GM04504 (cell line): ENCODE data around the gene DNPH1.

Experiments
- DNase-seq: peaks from one replicate; pipeline ENCODE4 v3.0.0-alpha.2; 2012; ENCODE audit warnings: low read depth

The DNPH1 gene

DNA sequence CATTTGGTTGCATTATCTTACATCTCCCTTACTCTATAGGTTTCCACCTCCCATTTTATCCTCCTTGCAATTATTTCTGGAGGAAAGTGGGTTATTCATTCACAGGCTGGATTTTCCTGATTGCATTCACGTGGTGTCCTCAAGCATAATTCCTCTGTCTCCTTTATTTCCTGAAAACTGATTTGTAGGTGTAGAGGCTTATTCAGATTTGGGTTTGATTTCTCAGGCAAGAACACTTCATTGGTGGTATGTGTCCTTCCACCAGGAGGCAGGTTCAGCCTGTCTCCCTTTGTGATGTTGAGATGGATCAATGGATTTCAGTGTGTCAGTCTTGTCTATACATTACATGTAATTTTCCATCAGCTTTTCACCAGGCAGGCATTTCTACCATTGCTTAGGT is 17.3 kb downstream of the DNPH1 start:
- no peak for DNase-seq

DNA sequence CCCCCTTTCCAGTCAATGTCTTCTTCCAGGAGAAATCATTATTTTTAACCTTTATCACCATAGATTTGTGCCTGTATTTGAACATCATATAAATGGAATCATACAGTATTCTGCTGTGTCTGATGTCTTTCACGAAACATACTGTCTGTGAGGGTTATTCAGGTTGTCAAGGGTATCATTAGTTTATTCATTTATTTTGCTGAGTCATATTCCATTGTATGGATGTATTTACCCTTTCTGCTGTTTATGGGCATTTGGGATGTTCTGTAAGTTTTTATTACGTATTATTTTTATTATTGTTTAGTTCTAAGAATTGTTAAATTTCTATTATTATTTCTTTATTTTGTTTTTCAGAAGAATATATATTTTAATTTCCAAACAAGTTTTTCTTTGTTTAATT is 22.0 kb downstream of the DNPH1 start:
- no peak for DNase-seq

DNA sequence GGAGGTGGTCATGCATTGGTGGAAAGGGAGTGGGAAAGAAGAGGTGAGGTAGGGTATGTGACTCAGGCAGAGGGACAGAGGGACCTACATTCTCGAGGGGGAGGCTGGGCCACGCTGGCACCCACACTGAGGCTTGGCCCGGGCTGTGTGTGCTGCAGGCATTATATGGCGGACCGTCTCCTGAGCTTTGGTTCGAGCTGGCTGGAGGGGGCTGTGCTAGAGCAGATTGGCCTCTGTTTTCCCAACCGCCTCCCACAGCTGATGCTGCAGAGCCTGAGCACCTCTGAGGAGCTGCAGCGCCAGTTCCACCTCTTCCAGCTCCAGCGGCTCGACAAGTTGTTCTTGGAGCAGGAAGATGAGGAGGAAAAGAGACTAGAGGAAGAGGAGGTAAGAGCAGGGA is 23.4 kb downstream of the DNPH1 start:
- no peak for DNase-seq

DNA sequence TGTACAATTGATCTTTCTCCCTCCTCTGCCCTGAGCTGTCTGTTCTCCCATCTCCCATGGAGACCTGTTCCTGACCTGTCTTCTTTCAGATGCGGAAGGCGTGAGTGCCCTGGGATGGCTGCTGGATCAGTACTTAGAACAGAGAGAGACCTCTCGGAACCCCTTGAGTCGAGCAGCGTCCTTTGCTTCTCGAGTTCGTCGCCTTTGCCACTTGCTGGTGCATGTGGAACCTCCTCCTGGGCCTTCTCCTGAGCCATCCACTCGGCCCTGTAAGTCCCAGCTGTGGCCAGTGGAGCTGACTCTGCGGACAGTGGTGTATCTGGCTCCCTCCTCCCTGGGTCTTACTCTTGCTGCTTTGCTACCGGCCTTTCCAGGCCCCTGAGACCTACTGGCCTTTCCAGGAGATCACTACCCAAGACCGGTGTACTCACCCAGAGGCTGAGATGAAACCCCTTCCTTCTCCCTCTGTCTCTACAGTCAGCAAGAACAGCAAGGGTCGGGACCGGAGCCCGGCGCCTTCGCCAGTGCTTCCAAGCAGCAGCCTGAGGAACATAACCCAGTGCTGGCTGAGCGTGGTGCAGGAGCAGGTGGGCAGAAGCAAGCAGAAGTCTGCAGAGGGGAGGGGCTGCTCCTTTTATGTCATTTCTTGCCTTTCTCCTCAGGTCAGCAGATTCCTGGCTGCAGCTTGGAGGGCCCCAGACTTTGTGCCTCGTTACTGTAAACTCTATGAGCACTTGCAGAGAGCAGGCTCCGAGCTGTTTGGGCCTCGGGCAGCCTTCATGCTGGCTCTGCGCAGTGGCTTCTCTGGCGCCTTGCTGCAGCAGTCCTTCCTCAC is 24.8 kb downstream of the DNPH1 start:
- DNase-seq, result no peak

DNA sequence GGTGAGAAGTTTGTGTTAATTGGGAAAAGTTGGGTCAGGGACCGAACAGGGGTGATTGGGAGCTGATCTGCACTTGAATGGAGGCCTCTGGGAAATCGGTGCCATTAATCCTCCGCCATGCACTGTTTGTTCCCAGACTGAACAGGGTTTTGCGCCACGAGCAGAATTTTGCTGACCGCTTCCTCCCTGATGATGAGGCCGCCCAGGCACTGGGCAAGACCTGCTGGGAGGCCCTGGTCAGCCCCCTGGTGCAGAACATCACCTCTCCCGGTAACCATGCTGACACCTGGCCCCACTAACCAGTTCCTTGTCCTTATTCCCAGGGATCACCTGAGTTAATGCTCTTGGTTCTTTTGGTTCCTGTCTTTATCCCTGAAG is 25.6 kb downstream of the DNPH1 start:
- no peak for DNase-seq

DNA sequence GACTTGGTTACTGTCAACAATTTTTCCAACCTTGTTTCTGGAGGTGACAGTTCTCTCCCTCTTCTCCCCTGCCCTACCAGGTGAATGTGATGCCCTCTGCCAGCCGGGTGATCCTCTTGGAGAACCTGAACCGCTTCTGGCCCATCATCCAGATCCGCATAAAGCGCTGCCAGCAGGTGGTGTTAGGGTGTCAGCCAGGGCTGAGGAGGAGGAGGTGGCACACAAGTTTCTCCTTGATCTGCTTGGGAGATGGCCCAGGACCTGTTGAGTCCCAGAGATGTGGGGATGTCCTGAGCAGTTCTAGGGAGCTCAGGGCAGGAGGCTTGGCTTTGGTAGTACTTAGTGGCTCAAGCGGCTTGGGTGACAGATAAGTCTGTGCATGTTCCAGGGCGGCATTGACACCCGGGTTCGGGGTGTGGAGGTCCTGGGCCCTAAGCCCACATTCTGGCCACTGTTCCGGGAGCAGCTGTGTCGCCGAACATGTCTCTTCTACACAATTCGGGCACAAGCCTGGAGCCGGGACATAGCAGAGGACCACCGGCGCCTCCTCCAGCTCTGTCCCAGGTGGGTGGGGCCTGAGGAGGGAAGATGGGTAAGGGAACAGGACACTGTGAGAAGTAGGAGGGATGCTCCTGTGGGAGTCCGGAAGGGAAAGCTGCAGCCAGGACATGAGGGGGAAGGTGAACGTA is 26.1 kb downstream of the DNPH1 start:
- DNase-seq, result no peak

DNA sequence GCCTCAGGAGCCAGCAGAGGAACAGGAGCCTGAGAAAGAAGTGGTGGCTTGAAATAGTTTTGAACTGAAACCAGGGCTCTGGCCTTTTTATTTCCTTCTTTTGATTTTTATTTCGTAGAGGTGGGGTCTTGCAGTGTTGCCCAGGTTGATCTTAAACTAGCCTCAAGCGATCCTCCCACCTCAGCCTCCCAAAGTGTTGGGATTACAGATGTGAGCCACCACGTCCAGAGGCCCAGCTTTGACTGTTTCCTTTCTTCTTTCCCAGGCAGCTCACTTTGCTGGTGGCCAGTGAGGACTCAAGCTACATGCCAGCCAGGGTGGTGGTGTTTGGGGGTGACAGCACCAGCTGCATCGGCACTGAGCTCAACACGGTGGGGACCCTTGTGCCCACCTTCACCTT is 26.8 kb downstream of the DNPH1 start:
- DNase-seq, result no peak

DNA sequence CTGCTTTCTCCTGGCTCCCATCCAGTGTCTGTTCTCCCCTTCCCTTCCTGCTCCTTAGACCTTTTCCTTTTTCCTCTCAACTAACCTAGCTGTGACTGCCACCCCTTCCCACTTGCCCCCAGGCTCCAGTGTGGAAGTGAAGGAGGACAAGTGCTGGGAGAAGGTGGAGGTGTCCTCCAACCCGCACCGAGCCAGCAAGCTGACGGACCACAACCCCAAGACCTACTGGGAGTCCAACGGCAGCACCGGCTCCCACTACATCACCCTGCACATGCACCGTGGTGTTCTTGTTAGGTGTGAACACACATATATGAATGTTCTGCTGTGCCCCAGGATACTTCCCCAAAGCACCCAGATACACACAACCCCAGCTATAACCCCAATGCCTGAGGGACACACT is 28.7 kb downstream of the DNPH1 start:
- no peak for DNase-seq

DNA sequence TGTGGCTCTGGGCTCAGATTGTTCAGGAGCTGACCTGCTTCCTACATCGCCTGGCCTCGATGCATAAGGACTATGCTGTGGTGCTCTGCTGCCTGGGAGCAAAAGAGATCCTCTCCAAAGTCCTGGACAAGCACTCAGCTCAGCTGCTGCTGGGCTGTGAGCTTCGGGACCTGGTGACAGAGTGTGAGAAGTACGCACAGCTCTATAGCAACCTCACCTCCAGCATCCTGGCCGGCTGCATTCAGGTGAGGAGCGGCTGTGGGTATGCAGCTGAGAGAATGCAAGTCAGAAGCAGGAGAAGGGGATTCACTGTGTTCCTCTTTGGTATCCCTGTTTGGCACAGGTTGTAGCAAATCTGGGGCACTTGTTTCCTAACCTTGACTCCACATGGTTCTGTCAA is 29.4 kb downstream of the DNPH1 start:
- DNase-seq, result no peak

DNA sequence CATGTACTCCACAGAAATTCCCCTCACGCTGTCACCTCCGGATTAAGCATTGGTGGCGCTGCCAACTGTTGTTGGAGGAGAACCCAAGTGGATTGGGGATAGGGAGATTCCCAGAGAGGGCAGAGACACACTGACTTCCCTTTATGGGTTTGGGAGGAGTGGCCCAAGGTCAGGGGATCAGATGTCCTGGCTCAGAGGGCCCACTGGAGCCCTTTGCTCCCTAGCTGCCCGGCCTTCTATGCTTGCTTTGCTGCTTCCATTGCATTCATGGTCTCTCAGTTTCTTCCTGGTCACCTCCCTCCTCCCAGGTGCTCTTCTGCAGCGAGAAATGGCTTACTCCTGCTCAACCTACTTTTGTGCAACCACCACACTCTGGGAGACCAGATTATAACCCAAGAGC is 32.9 kb downstream of the DNPH1 start:
- no peak for DNase-seq

DNA sequence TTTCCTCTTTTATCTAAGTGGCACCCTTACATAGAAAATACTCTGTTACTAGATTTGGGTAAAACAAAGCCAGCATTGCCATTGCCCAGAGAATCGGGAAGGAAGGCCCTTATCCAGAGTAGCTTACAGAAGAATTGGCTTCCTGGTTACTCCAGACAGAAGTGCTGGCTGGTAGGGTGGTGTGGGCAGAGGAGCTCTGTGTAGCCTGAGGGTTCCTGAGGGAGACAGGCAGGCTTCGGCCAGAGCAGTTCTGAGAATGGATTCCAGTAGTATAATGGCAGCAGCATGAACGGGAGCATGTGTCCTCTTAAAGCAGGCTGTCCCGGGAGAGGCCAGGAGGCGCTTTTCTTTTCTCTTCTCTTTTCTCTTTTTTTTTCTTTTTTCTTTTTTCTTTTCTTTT is 35.4 kb downstream of the DNPH1 start:
- no peak for DNase-seq

DNA sequence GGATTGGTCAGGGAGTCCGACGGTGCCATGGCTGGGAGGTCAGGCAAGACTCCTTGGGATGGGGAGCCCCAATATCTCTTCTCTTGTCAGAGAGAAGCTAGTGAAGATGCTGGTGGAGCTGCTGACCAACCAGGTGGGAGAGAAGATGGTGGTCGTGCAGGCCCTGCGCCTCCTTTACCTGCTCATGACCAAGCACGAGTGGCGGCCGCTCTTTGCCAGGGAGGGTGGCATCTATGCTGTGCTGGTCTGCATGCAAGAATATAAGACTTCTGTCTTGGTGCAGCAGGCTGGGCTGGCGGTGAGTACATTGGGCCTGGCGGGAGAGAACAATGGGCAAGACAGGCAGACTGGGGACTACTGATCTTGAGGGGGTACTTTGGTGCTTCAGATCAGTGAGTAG is 36.4 kb downstream of the DNPH1 start:
- no peak for DNase-seq

DNA sequence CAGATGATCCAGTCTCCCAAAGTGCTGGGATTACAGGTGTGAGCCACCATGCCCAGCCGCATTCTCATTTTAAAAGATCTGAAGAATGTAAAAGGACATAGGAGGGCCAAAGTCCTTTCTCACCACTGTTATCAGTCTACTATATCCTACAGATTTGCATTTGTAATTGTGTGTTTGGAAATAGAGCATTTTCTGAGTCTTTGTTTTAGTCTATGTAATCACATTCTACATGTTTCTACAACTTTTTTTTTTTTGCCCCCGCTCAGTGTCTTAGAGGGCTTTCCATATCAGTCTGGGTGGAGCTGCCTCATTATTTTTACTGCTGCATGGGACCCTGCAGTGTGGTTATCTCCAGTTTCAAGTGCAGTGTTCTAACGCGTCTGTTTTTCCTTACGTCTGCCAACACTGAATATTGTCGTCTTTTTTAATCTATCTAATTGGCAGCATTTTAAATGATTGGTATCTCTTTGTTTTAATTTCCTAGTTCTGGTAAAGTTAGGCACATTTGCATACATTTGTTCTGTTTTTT is 39.4 kb downstream of the DNPH1 start:
- DNase-seq, result no peak

DNA sequence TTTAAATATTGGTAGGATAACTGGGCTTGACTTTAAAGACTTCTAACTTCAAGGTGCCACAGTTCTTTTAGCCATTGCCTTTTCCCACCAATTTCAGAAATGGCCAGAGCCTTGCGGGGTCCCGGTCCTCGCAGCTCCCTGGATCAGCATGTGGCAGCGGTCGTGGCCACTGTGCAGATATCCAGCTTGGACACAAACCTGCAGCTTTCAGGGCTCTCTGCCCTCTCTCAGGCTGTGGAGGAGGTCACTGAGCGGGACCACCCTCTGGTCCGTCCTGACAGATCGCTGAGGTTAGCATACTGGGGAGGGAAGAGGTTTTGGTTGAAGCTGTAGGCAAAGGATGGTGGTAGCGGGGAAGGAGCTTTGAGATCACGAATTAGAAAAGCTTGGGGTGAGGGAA is 40.9 kb downstream of the DNPH1 start:
- no peak for DNase-seq

DNA sequence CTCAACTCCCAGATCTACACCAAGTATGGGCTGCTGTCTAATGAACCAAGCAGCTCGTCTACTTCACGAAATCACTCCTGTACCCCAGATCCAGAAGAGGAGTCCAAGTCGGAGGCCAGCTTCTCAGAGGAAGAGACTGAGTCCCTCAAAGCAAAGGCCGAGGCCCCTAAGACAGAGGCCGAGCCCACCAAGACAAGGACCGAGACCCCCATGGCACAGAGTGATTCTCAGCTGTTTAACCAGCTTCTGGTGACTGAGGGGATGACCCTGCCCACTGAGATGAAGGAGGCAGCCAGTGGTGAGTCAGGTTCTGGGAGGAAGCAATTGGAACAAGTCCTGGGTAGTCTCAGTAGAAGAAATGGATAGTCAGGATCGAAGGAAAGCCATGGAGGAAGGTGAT is 41.5 kb downstream of the DNPH1 start:
- DNase-seq, result no peak

DNA sequence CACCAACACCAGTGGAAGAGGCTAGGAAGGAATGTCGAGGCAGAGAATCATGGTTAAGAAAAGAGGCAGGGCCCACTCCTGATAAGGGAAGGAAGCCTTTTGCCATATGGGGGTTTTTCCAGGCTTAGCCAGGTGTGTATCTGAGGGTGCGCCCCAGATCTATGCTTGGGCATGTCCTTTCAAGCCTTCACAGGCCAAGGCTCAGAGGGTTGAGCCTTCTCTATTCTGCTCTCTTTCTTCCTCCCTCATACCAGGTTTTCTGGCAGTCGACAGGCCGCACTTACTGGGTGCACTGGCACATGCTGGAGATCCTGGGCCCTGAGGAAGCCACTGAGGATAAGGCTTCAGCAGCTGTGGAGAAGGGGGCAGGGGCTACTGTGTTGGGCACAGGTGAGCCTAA is 42.6 kb downstream of the DNPH1 start:
- DNase-seq, result no peak

DNA sequence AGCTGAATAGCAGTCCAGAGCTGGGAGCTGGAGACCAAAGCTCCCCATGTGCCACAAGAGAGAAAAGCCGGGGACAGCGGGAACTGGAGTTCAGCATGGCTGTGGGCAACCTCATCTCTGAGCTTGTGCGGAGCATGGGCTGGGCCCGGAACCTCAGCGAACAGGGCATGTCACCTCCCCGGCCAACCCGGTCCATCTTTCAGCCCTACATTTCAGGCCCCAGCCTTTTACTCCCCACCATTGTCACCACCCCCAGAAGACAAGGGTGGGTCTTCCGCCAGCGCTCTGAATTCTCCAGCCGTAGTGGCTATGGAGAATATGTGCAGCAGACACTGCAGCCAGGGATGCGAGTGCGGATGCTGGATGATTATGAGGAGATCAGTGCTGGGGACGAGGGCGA is 43.3 kb downstream of the DNPH1 start:
- no peak for DNase-seq

DNA sequence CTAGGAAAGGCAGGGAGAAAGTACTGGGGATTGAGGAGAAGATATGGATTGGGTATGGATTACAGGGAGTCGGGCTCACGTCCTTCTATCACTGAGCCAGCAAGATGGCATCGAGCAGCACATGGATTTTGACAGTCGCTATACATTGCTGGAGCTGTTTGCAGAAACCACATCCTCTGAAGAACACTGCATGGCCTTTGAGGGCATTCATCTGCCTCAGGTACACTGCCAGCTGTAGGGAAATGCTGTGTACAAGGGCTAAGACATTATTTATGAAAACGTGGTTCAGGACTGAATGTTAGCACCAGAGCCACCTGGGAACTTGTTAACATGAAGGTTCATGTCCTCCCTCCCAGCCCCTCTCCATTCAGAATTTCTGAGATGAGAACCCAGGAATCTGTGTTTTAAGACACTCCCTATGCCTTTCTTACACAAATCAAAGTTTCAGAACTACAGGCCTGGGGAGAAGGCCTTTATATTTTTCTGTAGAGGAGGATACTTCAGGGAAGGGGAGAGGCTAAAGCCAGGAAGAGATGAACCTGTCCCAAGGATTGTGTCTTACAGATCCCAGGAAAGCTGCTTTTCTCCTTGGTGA is 43.8 kb downstream of the DNPH1 start:
- no peak for DNase-seq

DNA sequence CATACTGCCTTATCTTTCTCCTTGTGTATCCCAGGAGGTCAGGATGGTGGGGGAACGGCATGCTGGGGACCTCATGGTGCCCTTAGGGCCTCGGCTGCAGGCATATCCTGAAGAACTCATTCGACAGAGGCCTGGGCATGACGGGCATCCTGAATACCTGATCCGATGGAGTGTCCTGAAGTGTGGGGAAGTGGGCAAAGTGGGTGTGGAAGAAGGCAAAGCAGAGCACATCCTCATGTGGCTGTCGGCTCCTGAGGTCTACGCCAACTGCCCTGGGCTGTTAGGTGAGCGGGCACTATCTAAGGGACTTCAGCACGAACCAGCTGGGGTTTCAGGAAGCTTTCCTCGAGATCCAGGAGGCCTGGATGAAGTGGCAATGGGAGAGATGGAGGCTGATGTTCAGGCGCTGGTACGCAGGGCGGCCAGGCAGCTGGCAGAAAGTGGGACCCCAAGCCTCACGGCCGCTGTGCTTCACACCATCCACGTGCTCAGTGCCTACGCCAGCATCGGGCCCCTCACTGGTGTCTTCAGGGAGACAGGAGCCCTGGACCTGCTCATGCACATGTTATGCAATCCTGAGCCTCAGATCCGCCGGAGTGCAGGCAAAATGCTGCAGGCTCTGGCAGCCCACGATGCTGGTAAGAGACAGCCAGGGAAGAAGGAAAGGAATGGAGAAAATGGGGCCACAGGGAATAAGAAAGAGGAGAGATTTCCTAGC is 44.9 kb downstream of the DNPH1 start:
- no peak for DNase-seq

DNA sequence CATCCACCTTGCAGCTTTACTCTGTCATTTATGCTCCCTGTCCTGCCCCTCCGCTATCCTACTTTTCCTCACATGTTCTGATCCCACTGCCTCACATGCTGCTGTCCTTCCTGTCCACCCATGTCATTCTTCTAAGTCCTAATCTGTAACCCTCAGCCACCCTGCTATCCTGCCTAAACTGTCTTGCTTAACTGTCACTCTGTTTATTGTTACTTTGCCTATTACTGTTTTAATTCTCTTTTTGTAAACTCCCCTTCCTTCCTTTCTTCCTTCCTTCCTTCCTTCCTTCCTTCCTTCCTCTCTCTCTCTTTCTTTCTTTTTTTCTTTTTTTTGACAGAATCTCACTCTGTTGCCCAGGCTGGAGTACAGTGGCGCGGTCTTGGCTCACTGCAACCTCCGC is 45.8 kb downstream of the DNPH1 start:
- no peak for DNase-seq

DNA sequence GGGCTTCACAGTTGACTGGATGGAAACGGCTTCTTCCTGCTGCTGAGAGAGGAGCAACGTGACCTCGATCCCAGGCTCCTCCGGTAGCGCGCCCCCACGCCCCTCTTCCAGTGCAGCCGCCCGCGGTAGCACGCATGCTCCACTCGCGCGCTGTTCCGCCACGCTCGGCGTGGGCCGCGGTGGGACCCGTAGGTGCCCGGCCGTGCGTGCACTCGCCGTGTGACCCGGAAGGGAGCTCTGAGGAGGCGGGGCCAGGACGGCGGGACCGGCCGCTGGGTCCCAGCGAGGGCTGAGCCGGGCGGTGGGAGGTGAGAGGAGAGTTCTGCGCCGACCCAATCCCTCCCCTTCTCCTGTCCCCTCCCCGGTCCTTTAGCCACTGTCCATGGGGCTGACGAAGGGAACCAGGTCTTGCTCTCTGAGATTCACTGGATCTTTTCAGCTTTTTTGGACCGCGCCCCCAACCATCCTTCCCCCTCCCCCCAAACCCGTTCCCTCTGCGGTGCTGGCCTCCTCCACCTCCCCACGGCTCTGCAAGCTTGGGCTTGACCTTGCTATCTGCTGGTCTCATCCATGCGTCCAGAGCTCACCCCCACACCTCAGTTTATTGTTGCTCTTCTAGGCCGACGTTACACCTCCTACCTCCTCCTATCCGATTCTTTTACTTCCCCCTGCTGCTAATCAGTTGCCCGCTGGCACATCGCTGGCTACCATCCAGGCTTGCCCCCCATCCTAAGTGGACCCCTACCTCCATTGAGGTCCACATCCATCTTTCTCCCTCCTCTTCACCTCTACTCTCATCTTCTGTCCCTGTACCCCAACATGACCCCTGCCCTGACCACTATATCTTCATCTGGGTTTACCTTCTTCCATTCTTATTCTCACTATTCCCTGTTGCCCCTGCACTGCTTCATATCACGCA is 47.1 kb downstream of the DNPH1 start, which contains the start of gene CUL9:
Gene CUL9, plus strand, starts transcription at position 255 of the 919 bp plus-strand sequence. CDS start 2,115 bp downstream, outside the sequence.
- DNase-seq, result peak; percentile 37
